Activated CD4-positive, alpha-beta T cell treated with anti-CD3 and anti-CD28 coated beads, Interleukin-2, amount 50 U/mL, for 16 hours (primary cell): ENCODE data around the gene DDX31.

ENCODE experiments used
- DNase-seq: peaks from one replicate; pipeline ENCODE4 v3.0.0-alpha.2; 2020

Gene DDX31

GRCh38 chr9:132591751-132592314 lies 78.0 kb downstream of the DDX31 start:
- DNase-seq: no peak

- DNase-seq: no peak
These were observed 78.5 kb downstream of the DDX31 start for GRCh38 chr9:132591244-132591643.

- DNase-seq: no peak
These were observed 79.2 kb downstream of the DDX31 start for GRCh38 chr9:132590318-132591182.

- DNase-seq: no peak
These were observed 79.8 kb downstream of the DDX31 start for GRCh38 chr9:132590037-132590317.

GRCh38 chr9:132589148-132590036 lies 80.4 kb downstream of the DDX31 start:
- no peak for DNase-seq

- DNase-seq: no peak
These were observed 81.2 kb downstream of the DDX31 start for GRCh38 chr9:132588501-132589147.

GRCh38 chr9:132588098-132588497 lies 81.7 kb downstream of the DDX31 start:
- DNase-seq: no peak

- DNase-seq: no peak
These were observed 82.2 kb downstream of the DDX31 start for GRCh38 chr9:132587592-132587955.

- DNase-seq: no peak
These were observed 82.8 kb downstream of the DDX31 start for GRCh38 chr9:132586830-132587591.

- DNase-seq: no peak
These were observed 83.6 kb downstream of the DDX31 start for GRCh38 chr9:132585954-132586829.

- no peak for DNase-seq
These were observed 84.9 kb downstream of the DDX31 start for GRCh38 chr9:132584601-132585560.

GRCh38 chr9:132583584-132584304 lies 86.0 kb downstream of the DDX31 start:
- DNase-seq: no peak

- no peak for DNase-seq
These were observed 86.8 kb downstream of the DDX31 start for GRCh38 chr9:132582786-132583583.

- DNase-seq: no peak
These were observed 87.5 kb downstream of the DDX31 start, which contains the start of gene BARHL1 for GRCh38 chr9:132582276-132582785. BARHL1 (plus strand) TSS chr9:132582606; CDS start chr9:132582798, 192 bp downstream.

GRCh38 chr9:132579427-132579798 lies 90.4 kb downstream of the DDX31 start:
- no peak for DNase-seq

GRCh38 chr9:132578367-132578932 lies 91.3 kb downstream of the DDX31 start:
- DNase-seq: no peak

- no peak for DNase-seq
These were observed 92.7 kb downstream of the DDX31 start for GRCh38 chr9:132577119-132577518.

- no peak for DNase-seq
These were observed 94.0 kb downstream of the DDX31 start for GRCh38 chr9:132575811-132576210.
